Vagina (tissue), 2 donors: ENCODE data around the gene ST8SIA5. TPM values are rescaled to one million over a fixed set of nuclear protein-coding genes. Genes with fewer than 3 reads are reported as not detected.

ENCODE experiments used
- DNase-seq, 2 donors: peaks; one replicate each; pipeline ENCODE4 v3.0.0-alpha.2; 2017; ENCODE audit errors: extremely low spot score in 2 of 2
- H3K27ac ChIP-seq: fragments of 200-600 bp; sonication (generic); one replicate; pipeline ENCODE4 v1.5.1; 2019
- H3K27me3 ChIP-seq: fragments of 200-600 bp; sonication (generic); one replicate; pipeline ENCODE4 v1.5.1; 2019
- H3K36me3 ChIP-seq, 2 donors: fragments of 200-600 bp; sonication (generic); one replicate each; pipeline ENCODE4 v1.5.1; 2017 to 2019
- H3K4me1 ChIP-seq: fragments of 200-600 bp; sonication (generic); one replicate; pipeline ENCODE4 v1.5.1; 2019
- H3K4me3 ChIP-seq, 2 donors: fragments of 200-600 bp; sonication (generic); 1 replicate in 1 of 2; 2 replicates in 1 of 2; pipeline ENCODE4 v1.5.1; 2016 to 2019
- H3K9me3 ChIP-seq: fragments of 200-600 bp; sonication (generic); one replicate; pipeline ENCODE4 v1.5.1; 2019
- CTCF ChIP-seq, 3 experiments: fragments of 450-650 bp in 2 of 3; fragments of 200-600 bp in 1 of 3; sonication (generic) in 1 of 3; IDR thresholded peaks; one replicate each; pipeline ENCODE4 v1.5.1; 2017 to 2019; ENCODE audit warnings: antibody characterized with exemption in 3 of 3, mild to moderate bottlenecking in 2 of 3, moderate library complexity in 2 of 3
- POLR2A ChIP-seq, 2 donors: fragments of 450-650 bp; IDR thresholded peaks; one replicate each; pipeline ENCODE4 v1.6.1; 2017; ENCODE audit warnings: antibody characterized with exemption in 2 of 2, mild to moderate bottlenecking in 2 of 2, moderate library complexity in 2 of 2
- POLR2AphosphoS5 ChIP-seq, 2 donors: sonication (generic); formaldehyde crosslinking; IDR thresholded peaks; one replicate each; pipeline ENCODE4 v1.9.0; 2017; ENCODE audit warnings: antibody characterized with exemption in 2 of 2, mild to moderate bottlenecking in 2 of 2, low read depth in 1 of 2; ENCODE audit not compliant: insufficient read depth in 1 of 2
- intact Hi-C: fragments of 100-400 bp; cut with DNase I; formaldehyde crosslinking; loops from one replicate; pipeline ENCODE4 v1.15.1; 2023
- total RNA-seq: library from RNA; depleted of rRNA; stranded (reverse); fragments of >200 nt; gene quantifications from one replicate; pipeline ENCODE4 v1.2.3, GENCODE V29; 2016

ST8SIA5 gene
- total RNA-seq, 1 donor from 2014 or later: not detected

GRCh38 chr18:46716827-46717226 lies 40.0 kb downstream of the ST8SIA5 start:
- no peak overlapping the region for H3K27ac ChIP-seq
- H3K4me3 ChIP-seq: no peak overlapping the region
- TF ChIP-seq POLR2AphosphoS5 (IDR thresholded peaks at IDR 0.05; ENCODE audit: insufficient read depth in 1 of 2, low read depth in 1 of 2) (no peak), POLR2A (IDR thresholded peaks at IDR 0.05) (no peak), CTCF (IDR thresholded peaks at IDR 0.05) (no peak)
- H3K4me1 ChIP-seq: peaks cover 15% of the 10 kb centered on the region
- no peak for DNase-seq
- no peaks in the 10 kb centered on the region for H3K9me3 ChIP-seq
- intact Hi-C loops: no loop called here
- no peaks in the 10 kb centered on the region for H3K36me3 ChIP-seq
- no peaks in the 10 kb centered on the region for H3K27me3 ChIP-seq

GRCh38 chr18:46716336-46716735 lies 40.5 kb downstream of the ST8SIA5 start:
- H3K27me3 ChIP-seq: no peaks in the 10 kb centered on the region
- no peaks in the 10 kb centered on the region for H3K9me3 ChIP-seq
- H3K36me3 ChIP-seq: no peaks in the 10 kb centered on the region
- no peak for DNase-seq
- H3K4me3 ChIP-seq: no peak overlapping the region
- no peak for TF ChIP-seq CTCF (IDR thresholded peaks at IDR 0.05)
- no peak for TF ChIP-seq POLR2AphosphoS5 (IDR thresholded peaks at IDR 0.05; ENCODE audit: insufficient read depth in 1 of 2, low read depth in 1 of 2)
- TF ChIP-seq POLR2A (IDR thresholded peaks at IDR 0.05): no peak
- no peak overlapping the region for H3K27ac ChIP-seq
- peaks cover 19% of the 10 kb centered on the region for H3K4me1 ChIP-seq
- intact Hi-C loops: no loop called here

GRCh38 chr18:46715062-46715461 lies 41.8 kb downstream of the ST8SIA5 start:
- no peaks in the 10 kb centered on the region for H3K36me3 ChIP-seq
- H3K9me3 ChIP-seq: no peaks in the 10 kb centered on the region
- H3K4me3 ChIP-seq: no peak overlapping the region
- H3K27me3 ChIP-seq: no peaks in the 10 kb centered on the region
- H3K27ac ChIP-seq: no peak overlapping the region
- DNase-seq: no peak
- TF ChIP-seq POLR2AphosphoS5 (IDR thresholded peaks at IDR 0.05; ENCODE audit: insufficient read depth in 1 of 2, low read depth in 1 of 2) (no peak), POLR2A (IDR thresholded peaks at IDR 0.05) (no peak), CTCF (IDR thresholded peaks at IDR 0.05) (no peak)
- peaks cover 19% of the 10 kb centered on the region for H3K4me1 ChIP-seq
- intact Hi-C loops: no loop called here

- H3K4me3 ChIP-seq: no peak overlapping the region
- TF ChIP-seq POLR2AphosphoS5 (IDR thresholded peaks at IDR 0.05; ENCODE audit: insufficient read depth in 1 of 2, low read depth in 1 of 2): no peak
- TF ChIP-seq CTCF (IDR thresholded peaks at IDR 0.05): no peak
- no peak for TF ChIP-seq POLR2A (IDR thresholded peaks at IDR 0.05)
- peaks cover 11% of the 10 kb centered on the region for H3K4me1 ChIP-seq
- no peaks in the 10 kb centered on the region for H3K27me3 ChIP-seq
- H3K9me3 ChIP-seq: no peaks in the 10 kb centered on the region
- intact Hi-C loops: no loop called here
- no peak for DNase-seq
- no peak overlapping the region for H3K27ac ChIP-seq
- H3K36me3 ChIP-seq: no peaks in the 10 kb centered on the region
Measured at GRCh38 chr18:46712406-46712805, 44.4 kb downstream of the ST8SIA5 start.

GRCh38 chr18:46711444-46711863 lies 45.4 kb downstream of the ST8SIA5 start:
- no peak overlapping the region for H3K27ac ChIP-seq
- DNase-seq: no peak
- peaks cover 11% of the 10 kb centered on the region for H3K4me1 ChIP-seq
- no peaks in the 10 kb centered on the region for H3K9me3 ChIP-seq
- TF ChIP-seq CTCF (IDR thresholded peaks at IDR 0.05) (no peak), POLR2AphosphoS5 (IDR thresholded peaks at IDR 0.05; ENCODE audit: insufficient read depth in 1 of 2, low read depth in 1 of 2) (no peak), POLR2A (IDR thresholded peaks at IDR 0.05) (no peak)
- H3K36me3 ChIP-seq: no peaks in the 10 kb centered on the region
- no peaks in the 10 kb centered on the region for H3K27me3 ChIP-seq
- no peak overlapping the region for H3K4me3 ChIP-seq
- intact Hi-C loops: no loop called here
